ENCODE measurements around the gene DFFA. TPM values are rescaled to one million over a fixed set of nuclear protein-coding genes. Genes with fewer than 3 reads are reported as not detected.
A peak's percentile ranks its signal among the peaks of the same experiment; 100 is the strongest.

DFFA gene
- total RNA-seq = 8.2 TPM

GRCh38 chr1:10472220-10473144, at the start of gene DFFA:
Gene DFFA (minus strand): TSS chr1:10472529. CDS start chr1:10472458, 71 bp downstream.
- H3K4me3 ChIP-seq (ENCODE audit: low read length) = peak within 1 kb of the TSS; percentile 66
- H3K9me3 ChIP-seq (ENCODE audit: low read depth, low read length) = no peaks in the 10 kb centered on the region
- peaks cover 46% of the 10 kb centered on the region for H3K4me1 ChIP-seq (ENCODE audit: insufficient read depth, low read length)
- no peaks in the 10 kb centered on the region for H3K27me3 ChIP-seq (ENCODE audit: insufficient read depth, low read length)

- Histone ChIP-seq H3K9me3 (ENCODE audit: low read depth, low read length) (no peaks in the 10 kb centered on the region), H3K4me1 (ENCODE audit: insufficient read depth, low read length) (peaks cover 13% of the 10 kb centered on the region), H3K27me3 (ENCODE audit: insufficient read depth, low read length) (no peaks in the 10 kb centered on the region), H3K4me3 (ENCODE audit: low read length) (no peak overlapping the region)
These were observed 49.3 kb upstream of the DFFA start for GRCh38 chr1:10521537-10522157.

GRCh38 chr1:10520952-10521351, 48.6 kb upstream of the DFFA start:
- Histone ChIP-seq H3K9me3 (ENCODE audit: low read depth, low read length) (no peaks in the 10 kb centered on the region), H3K27me3 (ENCODE audit: insufficient read depth, low read length) (no peaks in the 10 kb centered on the region), H3K4me1 (ENCODE audit: insufficient read depth, low read length) (peaks cover 19% of the 10 kb centered on the region), H3K4me3 (ENCODE audit: low read length) (no peak overlapping the region)

- H3K27me3 ChIP-seq (ENCODE audit: insufficient read depth, low read length) = no peaks in the 10 kb centered on the region
- no peak overlapping the region for H3K4me3 ChIP-seq (ENCODE audit: low read length)
- no peaks in the 10 kb centered on the region for H3K9me3 ChIP-seq (ENCODE audit: low read depth, low read length)
- H3K4me1 ChIP-seq (ENCODE audit: insufficient read depth, low read length) = peaks cover 24% of the 10 kb centered on the region
These were observed 48.2 kb upstream of the DFFA start for GRCh38 chr1:10520497-10520896.

GRCh38 chr1:10519016-10519417, 46.7 kb upstream of the DFFA start:
- H3K4me3 ChIP-seq (ENCODE audit: low read length) = no peak overlapping the region
- H3K9me3 ChIP-seq (ENCODE audit: low read depth, low read length) = no peaks in the 10 kb centered on the region
- H3K4me1 ChIP-seq (ENCODE audit: insufficient read depth, low read length) = peaks cover 32% of the 10 kb centered on the region
- H3K27me3 ChIP-seq (ENCODE audit: insufficient read depth, low read length) = no peaks in the 10 kb centered on the region

DNA sequence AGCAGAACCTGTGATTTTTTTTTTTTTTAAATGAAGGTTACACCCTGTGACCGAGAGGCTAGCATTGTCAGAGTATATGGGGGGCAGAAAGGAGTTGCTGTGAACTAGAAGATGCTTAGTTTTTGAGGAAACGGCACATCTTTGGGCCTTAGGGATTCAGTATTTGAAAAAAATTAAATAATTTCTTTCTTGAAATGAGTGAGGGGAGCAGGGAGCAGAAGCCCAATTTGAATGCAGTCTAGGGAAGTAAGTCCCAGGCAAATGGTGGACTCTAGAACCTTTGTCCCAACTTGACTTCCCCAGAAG, 45.3 kb upstream of the DFFA start:
- no peak overlapping the region for H3K4me3 ChIP-seq (ENCODE audit: low read length)
- H3K9me3 ChIP-seq (ENCODE audit: low read depth, low read length) = no peaks in the 10 kb centered on the region
- peaks cover 45% of the 10 kb centered on the region for H3K4me1 ChIP-seq (ENCODE audit: insufficient read depth, low read length)

GRCh38 chr1:10516925-10517676, 44.8 kb upstream of the DFFA start:
- H3K27me3 ChIP-seq (ENCODE audit: insufficient read depth, low read length) = no peaks in the 10 kb centered on the region

More for the DNA sequence above, 45.3 kb upstream of the DFFA start:
- no peaks in the 10 kb centered on the region for H3K27me3 ChIP-seq (ENCODE audit: insufficient read depth, low read length)

DNA sequence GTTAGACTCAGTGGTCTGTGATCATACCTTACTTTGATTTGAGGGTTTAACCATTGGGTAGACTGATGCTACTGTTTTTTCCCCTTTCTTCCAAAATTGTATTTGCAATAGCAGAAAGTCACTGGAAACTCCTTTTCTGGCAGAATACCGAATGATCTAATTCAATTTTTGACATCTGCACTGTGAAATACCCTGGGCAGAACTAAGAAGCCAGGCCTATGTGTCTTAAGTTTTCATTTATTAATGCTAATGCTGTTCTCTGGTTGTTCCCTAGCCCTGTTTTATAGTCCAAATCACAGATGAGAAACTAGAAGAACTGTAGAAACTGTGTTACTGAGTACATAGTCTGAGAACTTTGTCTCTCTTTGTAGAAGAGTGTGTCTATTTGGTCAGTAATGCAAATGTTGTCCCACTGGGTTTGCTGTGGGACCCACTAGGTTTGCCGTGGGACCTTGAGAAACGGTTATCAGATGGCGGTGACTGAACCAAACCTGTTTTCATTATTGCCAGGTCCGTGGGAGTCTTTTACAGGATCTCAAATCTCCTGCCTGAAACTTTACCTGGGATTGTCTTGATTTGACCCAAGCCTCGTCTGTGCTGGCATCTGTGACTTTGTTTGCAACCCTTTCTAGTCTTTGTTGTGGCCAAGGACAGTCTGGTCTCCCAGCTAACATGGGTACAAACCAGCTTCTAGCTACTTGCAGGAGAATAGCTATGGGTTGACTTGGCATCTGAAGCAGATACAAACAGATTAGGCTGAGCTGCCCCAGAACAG, 43.8 kb upstream of the DFFA start:
- Histone ChIP-seq H3K4me3 (ENCODE audit: low read length) (no peak overlapping the region), H3K27me3 (ENCODE audit: insufficient read depth, low read length) (no peaks in the 10 kb centered on the region), H3K4me1 (ENCODE audit: insufficient read depth, low read length) (peaks cover 60% of the 10 kb centered on the region), H3K9me3 (ENCODE audit: low read depth, low read length) (no peaks in the 10 kb centered on the region)

More at GRCh38 chr1:10516925-10517676, 44.8 kb upstream of the DFFA start:
- Histone ChIP-seq H3K9me3 (ENCODE audit: low read depth, low read length) (no peaks in the 10 kb centered on the region), H3K4me3 (ENCODE audit: low read length) (no peak overlapping the region), H3K4me1 (ENCODE audit: insufficient read depth, low read length) (peaks cover 50% of the 10 kb centered on the region)

DNA sequence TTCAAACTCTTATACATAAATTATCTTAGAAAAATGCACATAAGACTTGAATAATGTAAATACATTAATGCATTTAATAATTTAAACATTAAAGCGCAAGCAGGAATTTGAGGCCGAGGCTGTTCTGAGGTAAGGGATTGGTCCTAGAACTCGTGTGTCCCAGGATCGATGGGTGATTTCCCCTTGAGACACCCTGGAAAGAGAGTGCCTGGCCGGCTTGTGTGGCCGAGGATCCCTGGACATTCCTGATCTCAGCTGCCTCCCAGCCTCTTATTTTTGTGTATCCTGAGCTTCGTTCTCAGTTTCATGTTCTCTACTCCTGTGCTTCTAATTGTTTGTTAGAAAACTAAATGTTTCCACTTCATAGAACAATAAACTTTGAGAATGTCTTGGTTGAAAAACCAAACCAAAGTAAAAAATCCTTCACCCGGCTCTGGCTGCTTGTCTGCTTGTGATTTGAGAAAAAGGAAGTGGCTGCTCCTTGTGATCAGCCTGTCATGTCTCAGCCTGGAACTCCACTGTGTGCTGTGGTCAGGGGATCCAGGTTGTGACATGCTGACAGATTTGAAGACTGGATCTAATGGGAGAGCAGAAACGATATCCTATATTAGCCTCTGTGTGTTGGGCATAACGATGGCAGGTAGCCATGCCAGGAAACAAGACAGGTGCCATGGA, 43.1 kb upstream of the DFFA start:
- Histone ChIP-seq H3K4me1 (ENCODE audit: insufficient read depth, low read length) (peaks cover 66% of the 10 kb centered on the region), H3K27me3 (ENCODE audit: insufficient read depth, low read length) (no peaks in the 10 kb centered on the region), H3K9me3 (ENCODE audit: low read depth, low read length) (no peaks in the 10 kb centered on the region), H3K4me3 (ENCODE audit: low read length) (no peak overlapping the region)

DNA sequence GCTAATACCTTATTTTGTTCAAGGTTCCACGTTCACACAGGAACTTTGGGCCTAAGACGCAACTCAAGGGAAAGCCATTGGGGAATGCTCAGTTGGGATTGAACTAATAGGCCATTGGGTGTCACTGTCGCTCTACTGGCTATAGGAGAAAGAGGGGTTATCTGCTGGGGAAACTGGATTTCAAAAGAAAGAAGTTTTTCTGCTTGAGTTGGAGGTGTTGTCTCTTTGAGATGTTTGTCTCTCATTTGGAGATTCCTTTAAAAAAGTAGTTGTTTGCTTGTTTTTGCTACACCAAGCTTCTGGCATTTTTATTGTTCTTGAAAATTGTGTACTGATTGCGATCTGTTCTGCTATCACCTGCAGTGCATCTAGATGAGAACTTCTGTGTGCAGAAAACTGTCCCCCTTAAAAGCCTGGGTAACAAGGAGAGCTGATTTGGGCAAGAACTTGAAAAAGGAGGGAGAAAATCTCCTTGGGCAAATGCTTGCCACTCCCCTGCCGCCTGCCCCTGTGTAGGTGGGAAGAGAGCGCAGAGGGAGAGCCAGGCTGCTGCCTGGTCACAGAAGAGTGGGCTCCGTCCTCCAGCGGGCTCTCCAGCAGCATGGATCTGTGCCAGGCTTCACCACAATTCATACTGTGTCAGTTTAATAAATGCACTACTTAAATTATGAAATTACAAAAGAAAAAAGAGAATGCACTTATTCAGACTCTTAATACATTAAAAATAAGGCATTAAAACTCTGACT, 42.3 kb upstream of the DFFA start:
- no peaks in the 10 kb centered on the region for H3K9me3 ChIP-seq (ENCODE audit: low read depth, low read length)
- no peak overlapping the region for H3K4me3 ChIP-seq (ENCODE audit: low read length)
- H3K27me3 ChIP-seq (ENCODE audit: insufficient read depth, low read length) = no peaks in the 10 kb centered on the region
- H3K4me1 ChIP-seq (ENCODE audit: insufficient read depth, low read length) = peaks cover 74% of the 10 kb centered on the region

DNA sequence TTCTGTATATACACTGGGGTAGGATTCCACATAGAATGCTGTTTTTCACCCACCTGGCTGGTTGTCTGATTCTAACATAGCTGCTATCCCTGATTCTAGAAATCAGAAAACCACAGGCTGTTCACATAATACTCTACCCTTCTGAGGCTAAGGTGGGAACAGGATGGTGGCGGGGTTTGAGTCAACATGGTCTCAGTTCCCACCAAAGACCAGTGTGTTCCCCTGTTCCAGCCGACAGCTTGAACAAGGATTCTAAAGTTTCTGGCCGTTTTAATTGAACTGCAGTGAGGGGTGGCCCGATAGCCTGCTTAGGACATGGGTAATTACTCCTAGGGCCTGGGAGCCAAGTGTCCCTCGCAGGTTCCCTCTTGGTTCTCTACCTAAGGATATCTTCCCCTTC, 40.9 kb upstream of the DFFA start:
- no peaks in the 10 kb centered on the region for H3K9me3 ChIP-seq (ENCODE audit: low read depth, low read length)
- H3K27me3 ChIP-seq (ENCODE audit: insufficient read depth, low read length) = no peaks in the 10 kb centered on the region
- peaks cover 80% of the 10 kb centered on the region for H3K4me1 ChIP-seq (ENCODE audit: insufficient read depth, low read length)
- H3K4me3 ChIP-seq (ENCODE audit: low read length) = no peak overlapping the region

- Histone ChIP-seq H3K27me3 (ENCODE audit: insufficient read depth, low read length) (no peaks in the 10 kb centered on the region), H3K4me1 (ENCODE audit: insufficient read depth, low read length) (peaks cover 77% of the 10 kb centered on the region), H3K4me3 (ENCODE audit: low read length) (no peak overlapping the region), H3K9me3 (ENCODE audit: low read depth, low read length) (no peaks in the 10 kb centered on the region)
These were observed 39.2 kb upstream of the DFFA start for GRCh38 chr1:10511494-10511885.

GRCh38 chr1:10510520-10511493, 38.5 kb upstream of the DFFA start:
- H3K4me3 ChIP-seq (ENCODE audit: low read length) = no peak overlapping the region
- no peaks in the 10 kb centered on the region for H3K9me3 ChIP-seq (ENCODE audit: low read depth, low read length)
- H3K27me3 ChIP-seq (ENCODE audit: insufficient read depth, low read length) = no peaks in the 10 kb centered on the region
- H3K4me1 ChIP-seq (ENCODE audit: insufficient read depth, low read length) = peaks cover 71% of the 10 kb centered on the region

Measured in mononuclear cell (primary cell).